Globus pallidus (tissue), 1 donor: Measurements from ENCODE around the gene SH2D7.

Experiments
- DNase-seq: peaks from one replicate; pipeline ENCODE4 v3.0.0-alpha.2; 2015; ENCODE audit warnings: low spot score

The SH2D7 gene

DNA sequence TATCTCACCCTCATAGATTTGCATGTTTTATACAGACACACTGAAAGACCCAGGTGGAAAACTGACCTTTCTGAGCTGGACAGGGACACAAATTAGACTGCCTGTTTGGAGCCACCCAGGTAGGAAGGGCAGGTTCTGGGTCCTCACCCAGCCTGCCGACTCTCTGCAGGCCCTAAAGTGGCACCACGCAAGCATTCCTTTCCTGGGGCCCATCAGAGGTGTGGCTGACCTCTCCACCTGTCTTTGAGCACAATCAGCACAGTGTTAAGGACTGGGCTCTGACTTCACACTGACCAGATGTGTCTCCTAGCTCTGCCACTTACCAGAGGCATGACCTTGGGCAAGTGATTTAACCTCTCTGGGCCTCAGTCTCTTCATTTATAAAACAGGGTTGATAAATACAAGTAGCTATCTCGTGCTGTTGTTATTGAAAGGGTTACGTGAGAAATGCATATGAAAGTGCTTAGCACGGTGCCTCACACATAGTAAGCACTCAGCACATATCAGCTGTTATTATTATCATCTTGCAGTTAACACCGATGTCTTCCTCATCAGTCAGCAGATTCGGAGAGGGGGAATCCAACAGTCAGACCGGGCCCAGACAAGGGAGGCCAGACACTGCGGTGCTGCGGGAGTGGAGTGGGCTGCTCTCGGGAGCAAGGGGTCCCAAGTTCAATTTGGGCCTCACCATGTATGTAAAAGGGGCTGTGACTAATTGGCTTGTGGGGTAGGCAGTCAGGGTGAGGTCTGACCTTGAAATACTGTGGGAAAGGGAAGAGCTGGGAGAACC, 12.9 kb upstream of the SH2D7 start:
- no peak for DNase-seq

DNA sequence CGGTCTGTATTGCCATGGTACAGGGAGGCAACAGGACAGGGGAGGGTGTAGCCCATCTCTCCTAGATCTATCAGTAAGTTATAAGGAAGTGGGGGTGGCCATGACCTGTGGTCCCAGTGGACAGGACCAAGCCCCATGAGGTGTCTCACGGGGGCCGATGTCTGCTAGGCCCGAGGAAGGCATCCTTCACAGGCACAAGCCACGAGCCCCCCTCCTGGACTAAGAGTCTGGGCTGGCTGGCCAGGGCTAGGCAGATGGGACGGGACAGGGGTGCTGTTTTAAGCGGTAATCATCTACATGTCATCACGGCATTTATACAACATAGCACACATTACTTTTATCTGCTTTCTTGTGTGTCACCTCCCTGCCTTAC, 12.3 kb upstream of the SH2D7 start:
- DNase-seq: no peak

DNA sequence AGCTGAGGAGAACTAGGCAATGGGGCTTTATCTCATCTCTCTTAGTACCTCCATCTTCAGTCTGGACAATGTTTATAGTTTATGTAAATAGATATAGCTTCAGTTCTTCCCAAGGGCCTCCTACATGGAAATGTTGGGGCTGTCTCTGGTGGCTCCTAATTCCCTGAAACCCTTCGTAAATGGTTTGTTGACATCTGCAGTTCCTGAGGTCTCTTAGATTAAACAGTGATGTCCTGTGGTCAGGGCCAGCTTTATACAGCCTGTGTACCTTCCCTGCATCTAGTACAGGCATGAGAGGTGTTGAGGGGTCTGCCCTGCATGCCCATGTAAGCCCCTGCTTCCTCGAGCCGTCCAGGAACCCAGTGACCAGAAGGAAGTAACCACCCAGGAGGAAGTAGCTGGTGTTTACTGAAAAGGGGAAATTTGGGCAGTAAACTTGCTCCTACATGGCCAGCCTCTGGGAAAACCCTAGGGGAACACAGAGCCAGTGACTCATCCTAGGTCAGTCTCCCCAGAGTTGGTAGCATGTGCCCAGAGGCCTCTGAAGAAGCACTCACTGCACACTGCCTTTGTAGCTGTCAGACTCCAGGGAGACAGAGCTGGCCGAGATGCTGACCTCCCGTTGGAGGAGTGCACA, 10.1 kb upstream of the SH2D7 start:
- no peak for DNase-seq

- no peak for DNase-seq
Measured at GRCh38 chr15:78082743-78083110, 9.6 kb upstream of the SH2D7 start.

DNA sequence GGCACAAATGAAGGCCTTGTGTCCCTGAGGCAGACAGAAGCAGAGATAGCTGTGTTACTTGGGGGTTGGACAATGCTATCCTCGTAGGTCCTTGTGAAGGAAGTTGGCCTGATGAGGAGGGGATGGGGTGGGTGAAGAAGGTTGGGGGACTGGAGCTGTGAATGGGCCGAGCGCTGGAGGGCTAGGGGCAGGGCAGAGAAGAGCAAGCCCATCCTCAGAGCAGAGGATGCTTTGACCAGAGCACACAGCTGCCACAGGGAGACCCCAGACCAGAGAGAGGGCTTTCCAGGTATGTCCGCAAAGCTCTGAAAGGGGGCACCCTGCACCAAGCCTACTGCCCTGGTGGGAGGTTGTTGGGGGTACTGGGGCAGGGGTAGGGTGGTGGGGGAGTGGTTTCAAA, 9.2 kb upstream of the SH2D7 start:
- DNase-seq: no peak

GRCh38 chr15:78083687-78084448, 8.5 kb upstream of the SH2D7 start:
- no peak for DNase-seq

DNA sequence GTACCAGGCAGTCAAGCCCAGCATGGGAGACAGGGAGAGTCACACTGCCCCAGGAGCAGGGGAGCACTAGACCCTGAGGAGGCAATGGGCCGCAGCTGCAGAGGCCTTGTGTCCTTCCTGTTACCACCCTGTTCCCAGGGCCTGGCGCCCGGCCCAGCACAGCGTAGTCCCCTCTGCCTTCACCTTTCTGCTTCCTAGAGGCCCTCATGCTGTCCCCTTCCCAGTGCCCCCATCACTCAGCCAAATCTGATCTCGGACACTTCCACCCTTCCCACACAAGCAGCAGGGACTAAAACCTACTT, 8.0 kb upstream of the SH2D7 start:
- no peak for DNase-seq

GRCh38 chr15:78085928-78086327, 6.4 kb upstream of the SH2D7 start:
- no peak for DNase-seq

GRCh38 chr15:78087951-78088772, 4.2 kb upstream of the SH2D7 start:
- no peak for DNase-seq

DNA sequence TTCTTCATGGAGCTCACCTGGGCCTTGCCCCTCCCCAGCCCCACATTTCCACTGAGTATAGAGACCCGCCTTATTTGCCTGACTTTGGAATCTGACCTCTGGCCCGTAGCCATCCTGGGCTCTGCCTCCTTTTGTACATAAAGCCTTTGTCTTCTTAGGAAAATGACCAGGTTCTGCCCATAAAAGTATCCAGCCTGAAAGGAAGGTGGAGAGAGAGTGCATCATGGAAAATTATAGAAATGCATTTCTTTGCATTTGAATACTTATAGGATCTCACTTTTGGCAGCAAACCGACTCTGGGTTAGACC, 3.6 kb upstream of the SH2D7 start:
- DNase-seq: no peak

- DNase-seq: no peak
Measured at GRCh38 chr15:78090422-78091063, 1.8 kb upstream of the SH2D7 start.

DNA sequence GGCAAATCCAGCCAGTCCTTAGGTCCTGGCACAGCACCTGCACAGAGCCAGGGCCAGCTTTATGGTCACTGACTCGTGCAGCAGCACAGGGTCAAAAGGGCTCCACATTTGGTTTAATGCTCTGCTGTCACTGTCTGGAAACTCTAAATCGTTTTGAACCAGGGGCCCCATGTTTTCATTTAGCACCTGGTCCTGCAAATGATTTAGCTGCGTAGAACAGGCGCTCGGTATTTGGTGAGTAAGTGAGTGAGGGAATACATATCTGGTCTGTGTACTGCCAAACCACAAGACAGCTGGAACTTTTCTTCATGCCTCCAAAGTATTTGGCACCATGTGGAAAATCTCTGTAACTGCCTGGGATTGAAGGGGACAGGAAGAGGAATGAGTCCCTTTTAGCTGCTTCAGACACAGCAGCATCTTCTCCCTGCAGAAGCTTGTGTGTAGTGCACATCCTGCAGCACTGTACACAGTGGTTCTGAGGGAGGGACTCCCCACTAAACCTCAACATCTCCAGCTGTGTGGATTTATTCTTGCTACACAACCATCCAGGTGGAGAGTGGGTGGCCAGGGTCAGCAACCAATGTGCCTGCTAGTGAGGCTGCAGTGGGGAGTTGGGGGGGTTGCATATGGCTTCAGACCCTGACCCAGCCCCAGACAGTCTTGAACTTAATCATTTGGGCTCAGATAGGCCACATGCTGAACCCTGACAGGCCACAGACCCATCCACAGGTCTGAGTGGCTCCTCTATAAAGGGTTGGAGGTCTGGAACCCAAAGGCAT, 1.1 kb downstream of the SH2D7 start:
- DNase-seq: no peak

GRCh38 chr15:78097667-78098066, 5.3 kb downstream of the SH2D7 start:
- no peak for DNase-seq

GRCh38 chr15:78098131-78098755, 5.9 kb downstream of the SH2D7 start:
- DNase-seq: no peak

DNA sequence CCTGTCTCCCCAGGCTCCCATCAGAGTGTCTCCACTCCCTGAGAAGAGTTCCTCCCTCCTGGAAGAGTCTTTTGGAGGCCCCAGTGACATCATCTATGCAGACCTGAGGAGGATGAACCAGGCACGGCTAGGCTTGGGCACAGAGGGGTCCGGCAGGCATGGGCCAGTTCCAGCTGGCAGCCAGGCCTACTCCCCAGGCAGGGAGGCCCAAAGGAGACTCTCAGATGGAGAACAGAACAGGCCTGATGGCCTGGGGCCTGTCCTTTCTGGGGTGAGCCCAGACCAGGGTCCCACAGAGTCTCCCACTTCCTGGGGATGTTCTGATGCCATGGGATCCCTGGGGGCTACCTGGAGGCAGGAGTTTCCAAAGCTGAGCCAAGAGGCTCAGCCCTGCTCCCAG, 8.5 kb downstream of the SH2D7 start:
- DNase-seq: no peak

- no peak for DNase-seq
Measured at GRCh38 chr15:78101423-78102105, 9.2 kb downstream of the SH2D7 start.

- DNase-seq: no peak
Measured at GRCh38 chr15:78102211-78102610, 9.8 kb downstream of the SH2D7 start.

- no peak for DNase-seq
Measured at GRCh38 chr15:78102741-78103140, 10.4 kb downstream of the SH2D7 start.

GRCh38 chr15:78103406-78104118, 11.2 kb downstream of the SH2D7 start:
- DNase-seq: no peak

GRCh38 chr15:78104119-78104479, 11.7 kb downstream of the SH2D7 start:
- no peak for DNase-seq
